Esophagus muscularis mucosa (tissue), 4 donors: ENCODE data around the gene ITGA8.

Source experiments
- EP300 ChIP-seq: sonication (generic); formaldehyde crosslinking; IDR thresholded peaks from one replicate; pipeline ENCODE4 v1.6.1; 2017; ENCODE audit warnings: antibody characterized with exemption
- POLR2A ChIP-seq: fragments of 450-650 bp; IDR thresholded peaks from one replicate; pipeline ENCODE4 v1.6.1; 2017; ENCODE audit warnings: antibody characterized with exemption, moderate library complexity, mild to moderate bottlenecking, low read depth
- POLR2AphosphoS5 ChIP-seq, 2 donors: sonication (generic); formaldehyde crosslinking; IDR thresholded peaks; one replicate each; pipeline ENCODE4 v1.6.1; 2017; ENCODE audit warnings: antibody characterized with exemption in 2 of 2
- TF ChIP-seq, protein P1 (sequence below), 3 experiments: fragments of 200-600 bp in 2 of 3; fragments of 450-650 bp in 1 of 3; sonication (generic) in 2 of 3; IDR thresholded peaks; one replicate each; pipeline ENCODE4 v1.5.1; 2017 to 2019; ENCODE audit warnings: antibody characterized with exemption in 3 of 3, mild to moderate bottlenecking in 2 of 3, moderate library complexity in 1 of 3

DNA sequence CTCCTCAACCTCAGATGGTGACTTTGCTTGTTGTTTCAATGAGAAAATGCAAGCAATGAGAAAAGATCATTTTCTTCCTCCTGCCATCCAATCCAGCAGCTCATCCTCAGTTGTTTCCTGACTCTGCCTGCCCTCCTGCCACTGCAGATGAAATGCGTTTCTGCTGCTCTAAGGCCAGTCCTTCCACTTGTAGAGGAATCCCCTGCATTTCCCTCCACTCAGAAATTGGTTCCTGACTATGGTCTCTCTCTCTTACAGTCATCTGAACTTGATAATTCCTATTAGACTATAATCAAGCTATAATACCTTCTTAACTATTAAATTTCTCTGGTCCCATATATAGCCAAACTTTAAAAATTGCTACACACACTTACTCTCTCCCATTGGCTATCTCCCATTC lies 14.4 kb downstream of the ITGA8 start:
- no peak for TF ChIP-seq POLR2A
- TF ChIP-seq, protein P1, sequence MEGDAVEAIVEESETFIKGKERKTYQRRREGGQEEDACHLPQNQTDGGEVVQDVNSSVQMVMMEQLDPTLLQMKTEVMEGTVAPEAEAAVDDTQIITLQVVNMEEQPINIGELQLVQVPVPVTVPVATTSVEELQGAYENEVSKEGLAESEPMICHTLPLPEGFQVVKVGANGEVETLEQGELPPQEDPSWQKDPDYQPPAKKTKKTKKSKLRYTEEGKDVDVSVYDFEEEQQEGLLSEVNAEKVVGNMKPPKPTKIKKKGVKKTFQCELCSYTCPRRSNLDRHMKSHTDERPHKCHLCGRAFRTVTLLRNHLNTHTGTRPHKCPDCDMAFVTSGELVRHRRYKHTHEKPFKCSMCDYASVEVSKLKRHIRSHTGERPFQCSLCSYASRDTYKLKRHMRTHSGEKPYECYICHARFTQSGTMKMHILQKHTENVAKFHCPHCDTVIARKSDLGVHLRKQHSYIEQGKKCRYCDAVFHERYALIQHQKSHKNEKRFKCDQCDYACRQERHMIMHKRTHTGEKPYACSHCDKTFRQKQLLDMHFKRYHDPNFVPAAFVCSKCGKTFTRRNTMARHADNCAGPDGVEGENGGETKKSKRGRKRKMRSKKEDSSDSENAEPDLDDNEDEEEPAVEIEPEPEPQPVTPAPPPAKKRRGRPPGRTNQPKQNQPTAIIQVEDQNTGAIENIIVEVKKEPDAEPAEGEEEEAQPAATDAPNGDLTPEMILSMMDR (IDR thresholded peaks at IDR 0.05), result no peak
- TF ChIP-seq POLR2AphosphoS5 (IDR thresholded peaks at IDR 0.05), result no peak
- TF ChIP-seq EP300, result no peak
